ENCODE data around the gene KLHL17.

DNA sequence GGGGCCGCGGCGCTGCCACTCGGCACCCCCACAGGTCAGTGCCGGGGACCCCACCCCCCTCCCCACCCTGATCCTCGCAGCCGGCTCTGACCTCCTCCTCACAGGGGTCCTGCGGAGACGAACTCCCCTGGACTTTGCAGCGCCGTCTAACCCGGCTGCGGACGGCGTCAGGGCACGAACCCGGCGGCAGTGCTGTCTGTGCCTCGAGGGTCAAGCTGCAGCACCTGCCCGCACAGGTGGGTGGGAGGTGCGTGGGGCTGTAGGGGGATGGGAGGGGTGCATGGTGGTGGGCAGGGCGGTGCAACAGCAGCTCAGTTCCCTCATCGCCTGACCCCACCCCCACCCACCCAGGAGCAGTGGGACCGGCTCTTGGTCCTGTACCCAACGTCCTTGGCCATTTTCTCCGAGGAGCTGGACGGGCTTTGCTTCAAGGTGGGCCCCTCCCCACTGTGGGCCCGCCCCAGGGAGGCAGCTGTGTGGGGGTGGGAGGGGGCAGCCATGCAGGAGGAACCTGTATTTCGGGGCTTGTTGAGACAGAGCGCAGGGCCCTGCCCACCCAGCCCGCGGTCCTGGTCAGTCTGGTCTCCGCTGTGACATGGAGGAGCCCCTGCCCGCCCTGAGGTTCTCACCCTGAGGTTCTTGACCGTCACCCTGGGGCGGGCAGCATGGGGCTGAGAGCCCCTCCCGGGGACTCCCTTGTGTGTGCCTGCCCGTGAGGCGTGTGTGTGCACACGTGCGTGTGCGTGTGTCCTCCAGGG is 10.8 kb downstream of the KLHL17 start:
- TF ChIP-seq, protein P1, sequence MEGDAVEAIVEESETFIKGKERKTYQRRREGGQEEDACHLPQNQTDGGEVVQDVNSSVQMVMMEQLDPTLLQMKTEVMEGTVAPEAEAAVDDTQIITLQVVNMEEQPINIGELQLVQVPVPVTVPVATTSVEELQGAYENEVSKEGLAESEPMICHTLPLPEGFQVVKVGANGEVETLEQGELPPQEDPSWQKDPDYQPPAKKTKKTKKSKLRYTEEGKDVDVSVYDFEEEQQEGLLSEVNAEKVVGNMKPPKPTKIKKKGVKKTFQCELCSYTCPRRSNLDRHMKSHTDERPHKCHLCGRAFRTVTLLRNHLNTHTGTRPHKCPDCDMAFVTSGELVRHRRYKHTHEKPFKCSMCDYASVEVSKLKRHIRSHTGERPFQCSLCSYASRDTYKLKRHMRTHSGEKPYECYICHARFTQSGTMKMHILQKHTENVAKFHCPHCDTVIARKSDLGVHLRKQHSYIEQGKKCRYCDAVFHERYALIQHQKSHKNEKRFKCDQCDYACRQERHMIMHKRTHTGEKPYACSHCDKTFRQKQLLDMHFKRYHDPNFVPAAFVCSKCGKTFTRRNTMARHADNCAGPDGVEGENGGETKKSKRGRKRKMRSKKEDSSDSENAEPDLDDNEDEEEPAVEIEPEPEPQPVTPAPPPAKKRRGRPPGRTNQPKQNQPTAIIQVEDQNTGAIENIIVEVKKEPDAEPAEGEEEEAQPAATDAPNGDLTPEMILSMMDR (IDR thresholded peaks at IDR 0.05; ENCODE audit: low read depth, low read length), result no peak
- no peak for TF ChIP-seq EZH2phosphoT487 (IDR thresholded peaks at IDR 0.05; ENCODE audit: low read depth)

Data from OCI-LY3 (cell line).